ENCODE results near the gene ZDHHC19.
"Not testable (repeated sequence)": the region's sequence is repeated elsewhere in the genome, so short reads cannot be mapped to it uniquely, and the experiment has no call there.

ZDHHC19 gene

DNA sequence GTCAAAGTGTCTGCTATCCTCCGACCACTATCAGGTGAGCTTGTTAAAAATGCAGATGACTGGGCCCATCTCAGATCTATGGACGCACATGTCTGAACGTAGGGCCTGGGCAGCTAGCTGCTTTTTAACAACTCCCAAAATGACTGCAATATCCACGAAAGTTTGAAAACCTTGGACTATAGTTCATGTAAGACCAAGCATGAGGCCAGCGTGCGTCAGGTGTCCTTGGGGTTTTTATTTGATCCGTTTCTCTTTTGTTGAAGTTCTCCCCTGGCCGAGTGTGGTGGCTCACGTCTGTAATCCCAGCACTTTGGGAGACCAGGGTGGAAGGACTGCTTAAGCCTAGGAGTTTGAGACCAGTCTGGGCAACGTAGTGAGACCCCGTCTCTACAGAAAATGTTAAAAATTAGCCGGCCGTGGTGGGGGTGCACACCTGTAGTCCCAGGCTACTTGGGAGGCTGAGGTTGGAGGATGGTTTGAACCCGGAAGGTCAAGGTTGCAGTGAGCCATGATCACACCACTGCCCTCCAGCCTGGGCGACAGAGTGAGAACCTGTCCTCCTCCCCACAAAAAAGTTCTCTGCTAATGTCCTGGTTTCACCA is 14.7 kb upstream of the ZDHHC19 start:
- in situ Hi-C loops (cut with MboI; ENCODE audit: low sequenced_read_pairs) = no loop called here

DNA sequence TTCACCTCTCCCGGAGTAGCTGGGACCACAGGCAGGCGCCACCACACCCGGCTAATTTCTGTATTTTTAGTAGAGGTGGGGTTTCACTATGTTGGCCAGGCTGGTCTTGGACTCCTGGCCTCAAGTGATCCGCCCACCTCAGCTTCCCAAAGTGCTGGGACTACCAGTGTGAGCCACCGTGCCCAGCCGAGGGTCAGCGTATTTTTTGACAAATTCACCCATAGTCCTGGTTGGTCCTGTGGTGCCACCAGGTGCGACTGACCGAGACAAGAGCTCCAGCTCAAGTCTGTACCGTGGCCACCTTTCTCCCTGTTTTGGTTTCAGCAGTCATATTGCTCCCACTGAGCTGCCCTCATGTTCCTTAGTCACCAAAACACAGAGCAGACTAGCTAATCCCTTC is 13.9 kb upstream of the ZDHHC19 start:
- in situ Hi-C loops (cut with MboI; ENCODE audit: low sequenced_read_pairs) = no loop called here

DNA sequence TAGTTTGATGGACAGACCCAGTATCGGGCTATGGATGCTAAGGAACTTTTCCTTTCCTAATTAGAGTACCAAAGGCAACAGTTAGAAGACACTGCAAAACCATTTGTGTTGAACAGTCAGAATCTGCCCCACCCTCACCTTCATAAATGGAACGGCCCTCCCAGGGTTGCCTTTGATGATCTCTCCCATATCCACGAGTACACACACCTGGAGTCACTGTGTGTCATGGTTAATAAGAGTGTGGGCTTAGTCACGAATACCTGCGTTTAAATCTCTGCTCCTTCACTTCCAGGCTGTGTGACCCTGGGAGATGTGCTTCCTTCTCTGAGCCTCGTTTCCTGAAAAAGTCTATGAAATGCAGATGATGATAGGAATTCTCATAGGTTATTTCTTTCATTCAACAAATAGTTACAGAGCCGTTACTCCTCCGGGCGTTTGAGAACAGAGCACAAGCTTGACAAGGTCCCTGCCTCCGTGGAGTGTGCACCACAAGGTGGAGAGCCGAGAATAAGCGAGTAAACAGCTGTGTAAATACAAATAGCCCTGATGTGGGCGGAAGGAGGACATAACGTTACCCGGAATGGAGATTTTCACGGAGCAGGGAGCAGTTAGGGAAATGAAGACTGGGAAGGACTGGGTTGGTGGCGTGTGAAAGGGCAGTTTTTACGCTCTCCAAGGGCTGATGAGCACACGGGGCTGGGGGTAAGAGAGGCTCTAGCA is 11.8 kb upstream of the ZDHHC19 start:
- in situ Hi-C loops (cut with MboI; ENCODE audit: low sequenced_read_pairs) = no loop called here

- in situ Hi-C loops (cut with MboI; ENCODE audit: low sequenced_read_pairs) = no loop called here
Observed at GRCh38 chr3:196220991-196221390, 9.8 kb upstream of the ZDHHC19 start.

GRCh38 chr3:196220587-196220986 is 9.4 kb upstream of the ZDHHC19 start:
- in situ Hi-C loops (cut with MboI; ENCODE audit: low sequenced_read_pairs) = no loop called here

DNA sequence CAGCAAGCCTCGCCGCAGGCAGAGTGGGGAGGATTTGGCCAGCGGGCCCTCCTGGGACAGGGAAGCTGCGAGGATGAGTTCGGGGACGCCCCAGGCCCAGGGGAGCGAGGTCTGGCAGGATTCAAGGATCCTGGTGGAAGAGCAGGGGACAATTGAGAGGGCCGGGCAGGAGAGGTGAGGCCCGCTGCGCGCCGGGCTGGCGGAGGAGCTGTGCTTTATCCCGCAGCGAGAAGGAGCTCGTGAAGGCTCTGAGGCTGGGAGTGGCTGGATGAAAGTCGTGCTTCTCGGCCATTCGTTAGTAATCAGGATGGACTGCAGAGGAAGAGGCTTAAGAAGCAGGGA is 8.7 kb upstream of the ZDHHC19 start:
- in situ Hi-C loops (cut with MboI; ENCODE audit: low sequenced_read_pairs) = no loop called here

DNA sequence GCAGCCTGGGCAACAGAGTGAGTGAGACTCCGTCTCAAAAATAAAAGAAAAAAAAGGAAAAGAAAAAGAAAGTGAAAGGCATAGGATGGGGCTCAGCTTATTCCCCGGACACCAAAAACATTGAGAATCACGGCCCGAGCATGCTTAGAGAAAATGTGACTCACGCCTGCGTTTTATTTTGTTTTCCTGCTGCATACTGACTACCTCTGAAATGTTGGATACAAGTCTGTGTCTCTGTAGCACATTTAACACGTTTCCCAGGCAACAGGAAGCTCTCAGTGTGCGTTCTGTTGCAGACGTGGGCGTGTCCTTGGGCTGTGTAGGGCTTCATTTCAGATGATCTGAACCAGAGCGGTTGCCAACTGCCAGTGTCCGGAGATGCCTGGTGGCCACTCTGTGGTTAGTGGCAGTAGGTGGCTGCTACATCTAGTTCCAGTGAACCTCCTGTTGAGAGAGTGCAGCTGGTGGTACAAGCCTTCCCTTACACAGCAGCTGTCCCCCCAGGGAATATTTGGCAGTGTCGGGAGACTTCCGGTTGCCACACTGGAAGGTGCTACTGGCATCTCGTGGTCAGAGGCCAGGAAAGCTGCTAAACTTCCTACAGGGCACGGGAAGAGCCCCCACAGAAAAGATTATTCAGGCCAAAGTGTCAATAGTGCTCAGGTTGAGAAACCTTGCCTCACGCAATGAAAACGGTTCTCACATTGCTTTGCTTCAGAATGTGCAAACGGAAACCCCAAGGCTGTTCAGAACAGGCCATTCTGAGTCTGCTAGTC is 8.2 kb upstream of the ZDHHC19 start:
- in situ Hi-C loops (cut with MboI; ENCODE audit: low sequenced_read_pairs) = no loop called here

GRCh38 chr3:196218155-196218712 is 7.0 kb upstream of the ZDHHC19 start:
- in situ Hi-C loops (cut with MboI; ENCODE audit: low sequenced_read_pairs) = no loop called here

GRCh38 chr3:196217307-196218154 is 6.3 kb upstream of the ZDHHC19 start:
- in situ Hi-C loops (cut with MboI; ENCODE audit: low sequenced_read_pairs) = no loop called here

DNA sequence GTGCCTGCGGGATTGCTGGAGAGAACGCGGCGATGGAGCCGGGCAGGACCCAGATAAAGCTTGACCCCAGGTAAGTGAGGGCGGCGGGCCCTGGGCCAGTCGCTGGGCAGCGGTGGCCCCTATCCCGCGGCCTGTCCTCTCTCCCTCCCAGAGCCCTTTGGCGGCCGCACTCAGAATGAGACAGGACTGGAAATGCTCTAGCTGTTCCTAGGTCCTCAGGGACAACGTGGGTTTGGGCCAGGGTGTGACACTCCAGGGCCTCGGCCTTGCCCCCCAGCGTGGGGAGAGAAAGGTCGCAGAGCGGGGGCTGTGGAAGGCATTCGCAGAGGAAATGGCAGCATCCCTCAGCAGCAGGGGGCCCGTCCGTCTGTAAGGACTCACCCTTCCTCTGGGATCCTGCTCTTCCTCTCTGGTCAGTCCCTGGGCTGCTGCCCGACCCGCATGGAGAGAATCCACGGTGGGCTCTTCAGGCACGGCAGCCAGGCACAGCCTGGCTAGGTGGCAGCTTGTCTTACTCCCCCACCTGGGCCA is 5.5 kb upstream of the ZDHHC19 start:
- in situ Hi-C loops (cut with MboI; ENCODE audit: low sequenced_read_pairs) = no loop called here

DNA sequence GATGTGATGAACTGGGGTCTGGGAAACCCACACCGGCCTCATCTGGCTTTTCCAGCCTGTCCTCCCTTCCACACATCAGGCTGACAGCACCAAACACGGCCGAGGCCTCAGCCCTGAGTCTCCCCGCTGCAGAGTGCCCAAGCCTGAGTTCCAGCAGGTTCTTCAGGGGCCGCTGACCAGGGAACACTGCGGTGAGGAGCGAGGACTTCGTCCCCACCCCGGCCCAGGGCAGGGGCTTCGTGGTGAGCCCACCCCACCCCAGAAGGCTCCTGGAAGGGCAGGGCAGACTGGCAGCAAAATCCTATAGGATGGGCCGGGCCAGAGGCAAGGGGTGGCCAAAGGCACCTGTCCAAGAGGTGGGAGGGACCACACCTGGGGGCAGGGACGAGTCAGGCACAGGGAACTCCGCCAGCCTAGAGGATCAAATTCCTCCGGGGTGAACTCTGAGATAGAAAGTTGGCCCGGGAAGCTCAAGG is 4.9 kb upstream of the ZDHHC19 start, which contains the start of gene SLC51A:
SLC51A (plus strand) TSS at position 446 of the 476 bp plus-strand sequence. CDS start 179 bp downstream, outside the sequence.
- in situ Hi-C loops (cut with MboI; ENCODE audit: low sequenced_read_pairs) = no loop called here

GRCh38 chr3:196215493-196216020 is 4.4 kb upstream of the ZDHHC19 start:
- in situ Hi-C loops (cut with MboI; ENCODE audit: low sequenced_read_pairs) = no loop called here

- in situ Hi-C loops (cut with MboI; ENCODE audit: low sequenced_read_pairs) = no loop called here
Observed at GRCh38 chr3:196214783-196215441, 3.7 kb upstream of the ZDHHC19 start.

- in situ Hi-C loops (cut with MboI; ENCODE audit: low sequenced_read_pairs) = not testable (repeated sequence)
Observed at GRCh38 chr3:196209944-196210672, 1.1 kb downstream of the ZDHHC19 start.

GRCh38 chr3:196208942-196209695 is 2.1 kb downstream of the ZDHHC19 start:
- in situ Hi-C loops (cut with MboI; ENCODE audit: low sequenced_read_pairs) = no loop called here

GRCh38 chr3:196207833-196208607 is 3.2 kb downstream of the ZDHHC19 start:
- in situ Hi-C loops (cut with MboI; ENCODE audit: low sequenced_read_pairs) = no loop called here

GRCh38 chr3:196207159-196207832 is 3.9 kb downstream of the ZDHHC19 start:
- in situ Hi-C loops (cut with MboI; ENCODE audit: low sequenced_read_pairs) = no loop called here

Measured in HL-60/S4 treated with retinoic acid at 250 ng/mL for 4 days and 3 days (cell line).